Mammary epithelial cell (primary cell): ENCODE results near the gene SYTL3.

Experiments
- EZH2 ChIP-seq: IDR thresholded peaks from 2 replicates; pipeline ENCODE4 v1.6.1; 2012; ENCODE audit warnings: low read length, inconsistent platforms, borderline replicate concordance
- TF ChIP-seq, protein P1 (sequence below), 2 donors: IDR thresholded peaks in 1 of 2; conservative IDR thresholded peaks in 1 of 2; 2 replicates each; pipeline ENCODE4 v1.5.1; 2011 to 2012; ENCODE audit warnings: inconsistent platforms in 2 of 2, low read length in 2 of 2, mild to moderate bottlenecking in 2 of 2, control low read depth in 1 of 2, low read depth in 1 of 2; ENCODE audit not compliant: insufficient read depth in 1 of 2; ENCODE audit errors: extremely low read depth in 1 of 2

GRCh38 chr6:158694913-158695312, 45.1 kb downstream of the SYTL3 start:
- TF ChIP-seq, protein P1, sequence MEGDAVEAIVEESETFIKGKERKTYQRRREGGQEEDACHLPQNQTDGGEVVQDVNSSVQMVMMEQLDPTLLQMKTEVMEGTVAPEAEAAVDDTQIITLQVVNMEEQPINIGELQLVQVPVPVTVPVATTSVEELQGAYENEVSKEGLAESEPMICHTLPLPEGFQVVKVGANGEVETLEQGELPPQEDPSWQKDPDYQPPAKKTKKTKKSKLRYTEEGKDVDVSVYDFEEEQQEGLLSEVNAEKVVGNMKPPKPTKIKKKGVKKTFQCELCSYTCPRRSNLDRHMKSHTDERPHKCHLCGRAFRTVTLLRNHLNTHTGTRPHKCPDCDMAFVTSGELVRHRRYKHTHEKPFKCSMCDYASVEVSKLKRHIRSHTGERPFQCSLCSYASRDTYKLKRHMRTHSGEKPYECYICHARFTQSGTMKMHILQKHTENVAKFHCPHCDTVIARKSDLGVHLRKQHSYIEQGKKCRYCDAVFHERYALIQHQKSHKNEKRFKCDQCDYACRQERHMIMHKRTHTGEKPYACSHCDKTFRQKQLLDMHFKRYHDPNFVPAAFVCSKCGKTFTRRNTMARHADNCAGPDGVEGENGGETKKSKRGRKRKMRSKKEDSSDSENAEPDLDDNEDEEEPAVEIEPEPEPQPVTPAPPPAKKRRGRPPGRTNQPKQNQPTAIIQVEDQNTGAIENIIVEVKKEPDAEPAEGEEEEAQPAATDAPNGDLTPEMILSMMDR (conservative IDR thresholded peaks at IDR 0.05 in 1 of 2, IDR thresholded peaks at IDR 0.05 in 1 of 2; ENCODE audit: extremely low read depth in 1 of 2, insufficient read depth in 1 of 2, low read depth in 1 of 2, low read length in 2 of 2): no peak
- no peak for TF ChIP-seq EZH2
